ENCODE measurements around the gene ARID5B.

Gene ARID5B

DNA sequence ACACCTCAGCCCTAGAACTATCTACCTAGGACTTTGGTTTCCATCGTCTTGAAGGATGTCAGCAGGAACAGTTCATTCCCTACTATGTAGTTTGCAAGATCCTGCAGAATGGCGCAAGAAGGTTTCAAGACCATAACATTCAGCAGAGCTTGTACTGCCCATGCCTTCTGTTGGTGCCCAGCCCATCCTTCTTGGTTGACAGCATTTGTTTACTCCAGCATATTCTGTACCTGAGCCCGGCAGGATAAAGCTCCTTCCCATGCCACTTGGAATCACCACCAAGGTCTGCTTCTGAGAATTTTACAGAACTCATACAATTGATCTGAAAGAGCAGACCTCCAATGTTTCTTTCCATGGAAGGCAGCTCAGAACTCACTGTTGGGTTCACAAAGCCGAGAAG is 150.8 kb downstream of the ARID5B start:
- peaks cover 2% of the 10 kb centered on the region for H3K9me3 ChIP-seq (ENCODE audit: control insufficient read depth, low read length)

DNA sequence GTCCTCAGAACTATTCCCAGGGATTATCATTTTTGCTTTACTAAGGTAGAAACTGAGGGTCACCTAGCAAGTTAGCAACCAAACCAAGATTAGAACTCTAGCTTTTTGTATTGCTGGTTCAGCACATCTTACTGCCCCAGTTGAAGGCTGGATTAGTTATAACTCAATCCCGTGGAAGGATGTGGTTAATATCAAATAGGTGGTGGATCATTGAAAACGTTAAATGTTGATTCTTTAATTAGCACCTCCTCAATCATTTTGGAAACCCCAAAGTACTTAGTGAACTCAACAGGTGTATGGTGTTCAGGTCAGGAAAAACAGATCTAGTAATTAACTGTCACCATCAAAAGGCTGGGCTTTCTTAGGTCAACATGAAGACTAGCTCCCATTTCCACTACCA is 152.4 kb downstream of the ARID5B start:
- Histone ChIP-seq H3K79me2 (no peaks in the 10 kb centered on the region), H3K9ac (no peak overlapping the region), H3K27ac (no peak overlapping the region), H3K27me3 (ENCODE audit: control insufficient read depth, insufficient read depth, low read length) (no peaks in the 10 kb centered on the region), H3K9me3 (ENCODE audit: control insufficient read depth, low read length) (peaks cover 2% of the 10 kb centered on the region), H2AFZ (no peak overlapping the region), H3K4me3 (ENCODE audit: low read depth, low read length) (no peak overlapping the region), H3K4me1 (peaks cover 7% of the 10 kb centered on the region), H3K4me2 (ENCODE audit: low read length) (no peak overlapping the region), H3K36me3 (ENCODE audit: control insufficient read depth, insufficient read depth, low read length) (no peaks in the 10 kb centered on the region)
- TF ChIP-seq, protein P1, sequence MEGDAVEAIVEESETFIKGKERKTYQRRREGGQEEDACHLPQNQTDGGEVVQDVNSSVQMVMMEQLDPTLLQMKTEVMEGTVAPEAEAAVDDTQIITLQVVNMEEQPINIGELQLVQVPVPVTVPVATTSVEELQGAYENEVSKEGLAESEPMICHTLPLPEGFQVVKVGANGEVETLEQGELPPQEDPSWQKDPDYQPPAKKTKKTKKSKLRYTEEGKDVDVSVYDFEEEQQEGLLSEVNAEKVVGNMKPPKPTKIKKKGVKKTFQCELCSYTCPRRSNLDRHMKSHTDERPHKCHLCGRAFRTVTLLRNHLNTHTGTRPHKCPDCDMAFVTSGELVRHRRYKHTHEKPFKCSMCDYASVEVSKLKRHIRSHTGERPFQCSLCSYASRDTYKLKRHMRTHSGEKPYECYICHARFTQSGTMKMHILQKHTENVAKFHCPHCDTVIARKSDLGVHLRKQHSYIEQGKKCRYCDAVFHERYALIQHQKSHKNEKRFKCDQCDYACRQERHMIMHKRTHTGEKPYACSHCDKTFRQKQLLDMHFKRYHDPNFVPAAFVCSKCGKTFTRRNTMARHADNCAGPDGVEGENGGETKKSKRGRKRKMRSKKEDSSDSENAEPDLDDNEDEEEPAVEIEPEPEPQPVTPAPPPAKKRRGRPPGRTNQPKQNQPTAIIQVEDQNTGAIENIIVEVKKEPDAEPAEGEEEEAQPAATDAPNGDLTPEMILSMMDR (IDR thresholded peaks at IDR 0.05): no peak

More for the DNA sequence above, 150.8 kb downstream of the ARID5B start:
- H3K79me2 ChIP-seq: no peaks in the 10 kb centered on the region
- H3K9ac ChIP-seq: no peak overlapping the region
- TF ChIP-seq, protein P1 (IDR thresholded peaks at IDR 0.05): no peak
- no peaks in the 10 kb centered on the region for H3K36me3 ChIP-seq (ENCODE audit: control insufficient read depth, insufficient read depth, low read length)
- no peak overlapping the region for H3K4me3 ChIP-seq (ENCODE audit: low read depth, low read length)
- H2AFZ ChIP-seq: no peak overlapping the region
- H3K27me3 ChIP-seq (ENCODE audit: control insufficient read depth, insufficient read depth, low read length): no peaks in the 10 kb centered on the region
- H3K27ac ChIP-seq: no peak overlapping the region
- H3K4me1 ChIP-seq: peaks cover 7% of the 10 kb centered on the region
- no peak overlapping the region for H3K4me2 ChIP-seq (ENCODE audit: low read length)

DNA sequence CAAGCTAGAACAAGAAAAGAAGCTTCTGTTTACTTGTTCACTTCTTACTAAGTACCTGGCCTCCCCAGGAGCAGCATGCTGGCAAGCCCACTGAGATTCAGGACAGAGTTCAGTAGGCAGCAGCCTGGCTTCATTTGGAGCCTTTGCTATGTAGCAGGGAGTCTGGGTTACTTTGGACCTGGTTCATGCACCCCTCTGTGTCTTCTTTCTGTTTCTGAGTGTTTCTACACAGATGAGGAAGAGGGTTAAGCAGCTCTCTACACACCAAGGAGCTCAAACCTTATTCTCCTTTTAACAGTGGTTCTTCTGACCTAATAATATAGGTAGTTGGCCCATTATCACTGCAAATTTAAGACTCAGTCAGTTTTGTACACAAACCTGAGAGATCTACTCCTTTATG is 152.9 kb downstream of the ARID5B start:
- H3K4me3 ChIP-seq (ENCODE audit: low read depth, low read length): no peak overlapping the region
- H3K4me2 ChIP-seq (ENCODE audit: low read length): no peak overlapping the region
- H3K27ac ChIP-seq: peak overlapping the region; percentile 21
- H3K9ac ChIP-seq: no peak overlapping the region
- TF ChIP-seq, protein P1 (IDR thresholded peaks at IDR 0.05): no peak
- H2AFZ ChIP-seq: no peak overlapping the region
- H3K4me1 ChIP-seq: peaks cover 7% of the 10 kb centered on the region
- no peaks in the 10 kb centered on the region for H3K36me3 ChIP-seq (ENCODE audit: control insufficient read depth, insufficient read depth, low read length)
- H3K27me3 ChIP-seq (ENCODE audit: control insufficient read depth, insufficient read depth, low read length): no peaks in the 10 kb centered on the region
- no peaks in the 10 kb centered on the region for H3K79me2 ChIP-seq
- H3K9me3 ChIP-seq (ENCODE audit: control insufficient read depth, low read length): peaks cover 2% of the 10 kb centered on the region

DNA sequence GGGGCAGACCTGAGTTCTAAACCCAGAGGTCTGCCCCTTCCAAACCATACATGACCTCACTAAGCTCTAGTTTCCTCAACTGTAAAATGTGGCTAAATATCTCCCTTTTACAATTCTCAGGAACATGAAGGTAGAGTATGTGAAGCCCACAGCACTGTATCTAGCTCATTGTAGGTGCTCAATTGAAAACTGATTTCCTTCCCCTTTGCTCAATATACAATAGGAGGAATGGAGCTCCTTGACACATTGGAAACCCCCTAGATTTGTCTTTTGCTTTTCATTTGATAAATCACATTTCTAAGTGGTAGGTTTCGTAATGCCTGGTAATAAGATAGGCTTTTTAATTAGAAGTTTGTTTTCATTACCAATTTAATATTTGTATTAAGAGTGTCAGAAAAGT is 153.3 kb downstream of the ARID5B start:
- TF ChIP-seq, protein P1 (IDR thresholded peaks at IDR 0.05): no peak
- no peak overlapping the region for H3K4me2 ChIP-seq (ENCODE audit: low read length)
- H3K27ac ChIP-seq: peak overlapping the region; percentile 21
- H3K9ac ChIP-seq: no peak overlapping the region
- H3K27me3 ChIP-seq (ENCODE audit: control insufficient read depth, insufficient read depth, low read length): no peaks in the 10 kb centered on the region
- H3K4me3 ChIP-seq (ENCODE audit: low read depth, low read length): no peak overlapping the region
- no peaks in the 10 kb centered on the region for H3K36me3 ChIP-seq (ENCODE audit: control insufficient read depth, insufficient read depth, low read length)
- no peak overlapping the region for H2AFZ ChIP-seq
- peaks cover 10% of the 10 kb centered on the region for H3K4me1 ChIP-seq
- H3K9me3 ChIP-seq (ENCODE audit: control insufficient read depth, low read length): peaks cover 2% of the 10 kb centered on the region
- no peaks in the 10 kb centered on the region for H3K79me2 ChIP-seq

DNA sequence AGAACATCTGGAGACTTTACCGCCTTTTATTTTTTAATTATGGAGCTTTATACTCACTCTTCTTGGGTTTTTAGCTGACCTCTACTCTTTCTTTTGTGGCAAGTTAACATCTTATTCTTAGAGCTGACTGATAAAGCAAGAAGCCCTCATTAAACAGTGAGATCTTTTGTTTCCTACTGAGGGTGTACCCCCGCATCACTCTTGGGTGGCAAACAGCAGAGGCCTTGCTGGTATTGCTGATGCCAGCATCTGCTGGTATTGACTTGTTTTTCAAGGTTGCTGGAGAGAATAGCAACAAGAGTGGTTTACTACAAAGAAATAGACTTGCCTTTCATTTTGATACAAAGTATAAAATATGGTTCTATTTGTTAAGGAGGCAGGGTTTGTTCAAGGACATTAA is 154.7 kb downstream of the ARID5B start:
- Histone ChIP-seq H3K4me3 (ENCODE audit: low read depth, low read length) (no peak overlapping the region), H3K9ac (no peak overlapping the region), H2AFZ (peak overlapping the region; percentile 28), H3K9me3 (ENCODE audit: control insufficient read depth, low read length) (peaks cover 2% of the 10 kb centered on the region), H3K27me3 (ENCODE audit: control insufficient read depth, insufficient read depth, low read length) (no peaks in the 10 kb centered on the region), H3K4me2 (ENCODE audit: low read length) (no peak overlapping the region), H3K79me2 (no peaks in the 10 kb centered on the region), H3K36me3 (ENCODE audit: control insufficient read depth, insufficient read depth, low read length) (no peaks in the 10 kb centered on the region), H3K4me1 (peaks cover 5% of the 10 kb centered on the region), H3K27ac (peak overlapping the region; percentile 71)
- TF ChIP-seq, protein P1 (IDR thresholded peaks at IDR 0.05): no peak

Measured in parathyroid adenoma (tissue), 2 donors.